A549 (cell line): ENCODE data around the gene POLD4. TPM values are rescaled to one million over a fixed set of nuclear protein-coding genes. Genes with fewer than 3 reads are reported as not detected.
A peak's percentile ranks its signal among the peaks of the same experiment; 100 is the strongest.

Source experiments
- ATAC-seq, 2 experiments: fragments of 200-7000 bp in 1 of 2; fragments of >200 bp in 1 of 2; cut with Nextera tagmentation in 1 of 2; cut with Tn5 transposase in 1 of 2; 3 replicates each; pipeline versions ENCODE4 v1.8.0 to v1.9.1; 2018 to 2020; ENCODE audit warnings: mild to moderate bottlenecking in 1 of 2, moderate library complexity in 1 of 2
- CTCF ChIA-PET: fragments of 300-600 bp; sonication (Branson Sonifier 250); formaldehyde crosslinking; extraction: SDS; loops from one replicate; lab custom pipeline; 2021; ENCODE audit warnings: antibody characterized with exemption, inconsistent platforms; lab: Yijun Ruan, JAX
- POLR2A ChIA-PET: fragments of 350-600 bp; formaldehyde crosslinking; extraction: SDS; loops from one replicate; lab custom pipeline; 2021; ENCODE audit warnings: antibody characterized with exemption, inconsistent platforms; lab: Yijun Ruan, JAX
- DNase-seq, 2 experiments: peaks; one replicate each; pipeline versions ENCODE4 v3.0.0 to v3.0.0-alpha.2; 2011 to 2016; ENCODE audit warnings: low read depth in 1 of 2, low spot score in 1 of 2
- FAIRE-seq: peaks from 2 replicates; lab custom pipeline; 2011; peaks lifted over from hg19 to GRCh38; lab: Jason Lieb, UNC
- H3K27ac ChIP-seq, 2 experiments: fragments of >200 bp; sonication (Bioruptor Twin); formaldehyde crosslinking; 3 replicates each; pipeline ENCODE4 v1.5.1; 2016 to 2017
- H3K4me1 ChIP-seq: fragments of >200 bp; sonication (Bioruptor Twin); formaldehyde crosslinking; 3 replicates; pipeline ENCODE4 v1.6.1; 2016
- H3K4me2 ChIP-seq: fragments of >200 bp; sonication (Bioruptor Twin); formaldehyde crosslinking; 3 replicates; pipeline ENCODE4 v1.6.1; 2016
- H3K4me3 ChIP-seq: fragments of >200 bp; sonication (Bioruptor Twin); formaldehyde crosslinking; 3 replicates; pipeline ENCODE4 v1.5.1; 2016
- H3K9me3 ChIP-seq: fragments of >200 bp; sonication (Bioruptor Twin); formaldehyde crosslinking; 3 replicates; pipeline ENCODE4 v1.6.1; 2016
- CBX2 ChIP-seq: fragments of 200-600 bp; sonication (generic); IDR thresholded peaks from 2 replicates; pipeline ENCODE4 v1.6.1; 2016; ENCODE audit warnings: low read depth, mild to moderate bottlenecking, borderline replicate concordance
- CBX8 ChIP-seq: fragments of 200-600 bp; sonication (generic); IDR thresholded peaks from 2 replicates; pipeline ENCODE4 v1.6.1; 2016
- EHMT2 ChIP-seq: fragments of 200-600 bp; sonication (generic); IDR thresholded peaks from 2 replicates; pipeline ENCODE4 v1.6.1; 2016; ENCODE audit warnings: antibody characterized with exemption, low read depth, mild to moderate bottlenecking, moderate library complexity
- EP300 ChIP-seq, 2 experiments: fragments of >200 bp; sonication (Bioruptor Twin); formaldehyde crosslinking; IDR thresholded peaks; 2 replicates in 1 of 2; 3 replicates in 1 of 2; pipeline ENCODE4 v1.6.1; 2016 to 2017
- ESRRA ChIP-seq: fragments of 150-350 bp; IDR thresholded peaks from 2 replicates; pipeline ENCODE4 v1.6.1; 2014; ENCODE audit warnings: mild to moderate bottlenecking, low read length, borderline replicate concordance
- HDAC2 ChIP-seq: fragments of 200-600 bp; sonication (generic); IDR thresholded peaks from 2 replicates; pipeline ENCODE4 v1.6.1; 2016
- HOXA7 ChIP-seq: fragments of 250-450 bp; sonication (Bioruptor Pico); IDR thresholded peaks from 2 replicates; pipeline ENCODE4 v1.5.0; 2020; ENCODE audit warnings: mild to moderate bottlenecking, moderate library complexity
- HOXB5 ChIP-seq: fragments of 250-450 bp; sonication (Bioruptor Pico); IDR thresholded peaks from 2 replicates; pipeline ENCODE4 v1.5.0; 2020; ENCODE audit warnings: mild to moderate bottlenecking, moderate library complexity
- JUN ChIP-seq, 2 experiments: fragments of >200 bp; sonication (Bioruptor Twin); formaldehyde crosslinking; IDR thresholded peaks; 2 replicates in 1 of 2; 3 replicates in 1 of 2; pipeline ENCODE4 v1.6.1; 2016 to 2017
- JUNB ChIP-seq: fragments of >200 bp; sonication (Bioruptor Twin); formaldehyde crosslinking; IDR thresholded peaks from 2 replicates; pipeline ENCODE4 v1.6.1; 2016
- KDM1A ChIP-seq: fragments of 200-600 bp; sonication (generic); IDR thresholded peaks from 2 replicates; pipeline ENCODE4 v1.6.1; 2016; ENCODE audit warnings: low read depth, mild to moderate bottlenecking
- MAFK ChIP-seq: fragments of 450-650 bp; IDR thresholded peaks from 2 replicates; pipeline ENCODE4 v1.6.1; 2014; ENCODE audit not compliant: partially characterized antibody
- MAX ChIP-seq: IDR thresholded peaks from 2 replicates; pipeline ENCODE4 v1.6.1; 2012
- MYC ChIP-seq: IDR thresholded peaks from 2 replicates; pipeline ENCODE4 v1.6.1; 2012; ENCODE audit warnings: mild to moderate bottlenecking, inconsistent platforms, low read length, improper control_type of control experiment, borderline replicate concordance
- PBX3 ChIP-seq: IDR thresholded peaks from 2 replicates; pipeline ENCODE4 v1.6.1; 2012
- RARB ChIP-seq: fragments of 250-450 bp; sonication (Bioruptor Pico); IDR thresholded peaks from 2 replicates; pipeline ENCODE4 v1.8.0; 2021; ENCODE audit warnings: mild to moderate bottlenecking, moderate library complexity
- RCOR1 ChIP-seq: fragments of 150-350 bp; IDR thresholded peaks from 2 replicates; pipeline ENCODE4 v1.6.1; 2014; ENCODE audit warnings: antibody characterized with exemption, low read length, low read depth
- SMC3 ChIP-seq: fragments of >200 bp; sonication (Bioruptor Twin); formaldehyde crosslinking; IDR thresholded peaks from 3 replicates; pipeline ENCODE4 v1.6.1; 2018; ENCODE audit warnings: inconsistent platforms
- USF2 ChIP-seq: fragments of 450-650 bp; IDR thresholded peaks from 2 replicates; pipeline ENCODE4 v1.6.1; 2014; ENCODE audit warnings: antibody characterized with exemption
- ZC3H11A ChIP-seq: fragments of 450-650 bp; IDR thresholded peaks from 2 replicates; pipeline ENCODE4 v1.6.1; 2014; ENCODE audit warnings: antibody characterized with exemption, mild to moderate bottlenecking
- ZFP36 ChIP-seq: fragments of 450-650 bp; IDR thresholded peaks from 2 replicates; pipeline ENCODE4 v1.6.1; 2014; ENCODE audit warnings: borderline replicate concordance; ENCODE audit not compliant: partially characterized antibody
- ZSCAN20 ChIP-seq: fragments of 250-450 bp; sonication (Bioruptor Pico); IDR thresholded peaks from 2 replicates; pipeline ENCODE4 v1.8.0; 2022; ENCODE audit warnings: mild to moderate bottlenecking, moderate library complexity
- WGBS: methylation state at CpG from one replicate; pipeline ENCODE4 v1.1.6; 2017; ENCODE audit errors: missing lambda C conversion rate; 5-methylcytosine and 5-hydroxymethylcytosine counted together
- polyA plus RNA-seq, 4 experiments: library from polyadenylated mRNA; depleted of rRNA in 3 of 4; stranded (reverse); fragments of >200 nt; fragmentation: RNase III in 1 of 4; extraction: RNeasy Plus Mini Kit Qiagen cat#74134 plus additional on column Dnase treatment in 1 of 4; gene quantifications; 2 replicates in 3 of 4; 3 replicates in 1 of 4; pipeline ENCODE4 v1.2.3, GENCODE V29; 2011 to 2017

The POLD4 gene
- polyA plus RNA-seq, 2 of the 4 experiments (the other 2 are of a cell fraction) = 140 to 148 TPM

GRCh38 chr11:67345247-67345919 is 8.0 kb downstream of the POLD4 start:
- Histone ChIP-seq H3K4me1 (peaks cover 55% of the 10 kb centered on the region), H3K4me3 (no peak overlapping the region), H3K9me3 (0 out of 3 replicates have a peak, but pooled peaks cover 4% of the 10 kb centered on the region), H3K4me2 (peak overlapping the region; percentile 49), H3K27ac (peak overlapping the region; percentile 65 to 82)
- DNase-seq = no peak
- no peak for FAIRE-seq
- 73% methylated on average over 8 of the region's 8 CpGs for WGBS
- ATAC-seq = peak; percentile 47; a peak in 5 of 6 replicates
- CTCF ChIA-PET = interaction anchor here (0.6 to 8.6 kb wide), 37 partner anchors 8 to 339 kb away, joined by 3 to 212 read pairs (median 4); partner anchors contain the start of genes AIP, CDK2AP2, POLD4 and PPP1CA
- TF ChIP-seq HOXA7 = no peak
- TF ChIP-seq ZC3H11A = 0 out of 2 replicates have a peak, but pooled peaks have one; percentile 9
- no peak for TF ChIP-seq HOXB5 (CRISPR knock-in tag)
- TF ChIP-seq RCOR1 = no peak
- TF ChIP-seq KDM1A = no peak
- TF ChIP-seq ZSCAN20 (CRISPR knock-in tag) = no peak
- POLR2A ChIA-PET = interaction anchor here (0.8 to 2.2 kb wide), 9 partner anchors 10 to 287 kb away, joined by 3 to 37 read pairs (median 5); partner anchors contain the start of genes CLCF1 and RAD9A

GRCh38 chr11:67344264-67344663 is 9.1 kb downstream of the POLD4 start:
- FAIRE-seq (no peak), ATAC-seq (no peak), DNase-seq (no peak)
- Histone ChIP-seq H3K4me1 (peaks cover 44% of the 10 kb centered on the region), H3K4me2 (no peak overlapping the region), H3K4me3 (no peak overlapping the region), H3K9me3 (0 out of 3 replicates have a peak, but pooled peaks cover 4% of the 10 kb centered on the region), H3K27ac (peak overlapping the region in 1 of 2 experiments; percentile 82; a peak in 2 of 6 replicates)
- ChIA-PET POLR2A (interaction anchor here (0.6 kb wide), 1 partner anchor 290 kb away, joined by 5 read pairs; no protein-coding TSS in a partner anchor), CTCF (interaction anchor here (0.6 to 8.6 kb wide), 12 partner anchors 7 to 220 kb away, joined by 3 to 212 read pairs (median 18); partner anchors contain the start of gene POLD4)
- no peak for TF ChIP-seq MAX
- no peak for TF ChIP-seq SMC3
- TF ChIP-seq CBX8 = no peak
- no peak for TF ChIP-seq JUN (IDR thresholded peaks at IDR 0.05)
- no peak for TF ChIP-seq RCOR1
- TF ChIP-seq EHMT2 = no peak
- TF ChIP-seq JUNB = no peak
- TF ChIP-seq RARB = no peak
- TF ChIP-seq MYC = no peak
- no peak for TF ChIP-seq CBX2
- 88% methylated on average over 4 of the region's 4 CpGs for WGBS

- DNase-seq (no peak), ATAC-seq (no peak), FAIRE-seq (no peak)
- CTCF ChIA-PET = interaction anchor here (1.1 to 7.9 kb wide), 8 partner anchors 9 to 75 kb away, joined by 5 to 47 read pairs (median 8); no protein-coding TSS in a partner anchor
- POLR2A ChIA-PET = no interaction called here
- 0 out of 3 replicates have a peak, but pooled peaks cover 4% of the 10 kb centered on the region for H3K9me3 ChIP-seq
- 88% methylated on average over 3 of the region's 3 CpGs for WGBS
- TF ChIP-seq USF2 = no peak
- TF ChIP-seq KDM1A = 0 out of 2 replicates have a peak, but pooled peaks have one; percentile 63
- peak; percentile 48; the same call in 1 of the 2 replicates for TF ChIP-seq HDAC2
- TF ChIP-seq, all 56 proteins: peak for 2
- H3K4me2 ChIP-seq = no peak overlapping the region
- H3K4me1 ChIP-seq = no peaks in the 10 kb centered on the region
- H3K27ac ChIP-seq = no peak overlapping the region
- H3K4me3 ChIP-seq = no peak overlapping the region
Observed at GRCh38 chr11:67337257-67337656, 16.1 kb downstream of the POLD4 start.

- FAIRE-seq = no peak
- Histone ChIP-seq H3K9me3 (no peaks in the 10 kb centered on the region), H3K27ac (no peak overlapping the region)
- ATAC-seq = no peak
- 93% methylated on average over 6 of the region's 6 CpGs for WGBS
- no peak for TF ChIP-seq ZFP36
- TF ChIP-seq MAFK = no peak
- TF ChIP-seq JUN (IDR thresholded peaks at IDR 0.05) = no peak
- TF ChIP-seq EP300 (IDR thresholded peaks at IDR 0.05) = no peak
- no peak for TF ChIP-seq ESRRA
- no peak for TF ChIP-seq RCOR1
- TF ChIP-seq PBX3 = no peak
- TF ChIP-seq, all 56 proteins: peak for 0
- H3K4me1 ChIP-seq = no peaks in the 10 kb centered on the region
- no peak for DNase-seq
- ChIA-PET CTCF (interaction anchor here (0.6 to 11.5 kb wide), 9 partner anchors 11 to 357 kb away, joined by 3 to 71 read pairs (median 3); no protein-coding TSS in a partner anchor), POLR2A (interaction anchor here (0.8 kb wide), 1 partner anchor 15 kb away, joined by 4 read pairs; no protein-coding TSS in a partner anchor)
- no peak overlapping the region for H3K4me2 ChIP-seq
- no peak overlapping the region for H3K4me3 ChIP-seq
Observed at GRCh38 chr11:67332081-67332691, 21.2 kb downstream of the POLD4 start.
